DMS53 (cell line): ENCODE data around the gene SORL1.
"Not testable (repeated sequence)": the region's sequence is repeated elsewhere in the genome, so short reads cannot be mapped to it uniquely, and the experiment has no call there.

Experiments
- DNase-seq: peaks from one replicate; lab custom pipeline; 2025; lab: John Stamatoyannopoulos, UW

SORL1 gene

GRCh38 chr11:121451986-121452608, at the start of gene SORL1:
TSS of gene SORL1 (plus strand) at chr11:121452314. CDS start at chr11:121452332, 18 bp downstream.
- DNase-seq: peak; percentile 90

- DNase-seq: no peak
These were observed 46.5 kb upstream of the SORL1 start for GRCh38 chr11:121405646-121406045.

- no peak for DNase-seq
These were observed 45.8 kb upstream of the SORL1 start for GRCh38 chr11:121406291-121406690.

- DNase-seq: no peak
These were observed 43.3 kb upstream of the SORL1 start for GRCh38 chr11:121408830-121409229.

GRCh38 chr11:121410041-121410440, 42.1 kb upstream of the SORL1 start:
- not testable (repeated sequence) for DNase-seq

GRCh38 chr11:121411330-121411729, 40.8 kb upstream of the SORL1 start:
- not testable (repeated sequence) for DNase-seq

- no peak for DNase-seq
These were observed 40.0 kb upstream of the SORL1 start for GRCh38 chr11:121412000-121412587.

GRCh38 chr11:121412711-121413415, 39.3 kb upstream of the SORL1 start:
- no peak for DNase-seq

GRCh38 chr11:121414141-121414913, 37.8 kb upstream of the SORL1 start:
- no peak for DNase-seq

GRCh38 chr11:121415856-121416255, 36.3 kb upstream of the SORL1 start:
- DNase-seq: no peak

- no peak for DNase-seq
These were observed 35.0 kb upstream of the SORL1 start for GRCh38 chr11:121417055-121417551.

GRCh38 chr11:121417607-121418006, 34.5 kb upstream of the SORL1 start:
- no peak for DNase-seq

GRCh38 chr11:121418625-121419114, 33.4 kb upstream of the SORL1 start:
- DNase-seq: peak; percentile 40

- DNase-seq: no peak
These were observed 32.3 kb upstream of the SORL1 start for GRCh38 chr11:121419836-121420235.

GRCh38 chr11:121420398-121420797, 31.7 kb upstream of the SORL1 start:
- no peak for DNase-seq

- DNase-seq: peak; percentile 48
These were observed 30.8 kb upstream of the SORL1 start for GRCh38 chr11:121421149-121421901.

- DNase-seq: no peak
These were observed 29.4 kb upstream of the SORL1 start for GRCh38 chr11:121422675-121423074.

- DNase-seq: no peak
These were observed 26.3 kb upstream of the SORL1 start for GRCh38 chr11:121425828-121426227.

- DNase-seq: peak; percentile 71
These were observed 25.4 kb upstream of the SORL1 start for GRCh38 chr11:121426476-121427399.

- no peak for DNase-seq
These were observed 24.7 kb upstream of the SORL1 start for GRCh38 chr11:121427400-121427744.
